GM21360 (cell line): Measurements from ENCODE around the gene SYT4.
"Not testable (repeated sequence)": the region's sequence is repeated elsewhere in the genome, so short reads cannot be mapped to it uniquely, and the experiment has no call there.

ENCODE experiments used
- ATAC-seq: cut with Tn5 transposase; IDR thresholded peaks from one replicate; pipeline ENCODE4 v1.9.1; 2021; ENCODE audit warnings: mild to moderate bottlenecking, moderate library complexity; ENCODE audit not compliant: unreplicated experiment

Gene SYT4

GRCh38 chr18:43277164-43277600 lies at the start of gene SYT4:
SYT4 (minus strand) TSS chr18:43277490; CDS start chr18:43277281, 209 bp downstream.
- ATAC-seq, result no peak

GRCh38 chr18:43322132-43322531 lies 44.8 kb upstream of the SYT4 start:
- ATAC-seq, result no peak

GRCh38 chr18:43314941-43315340 lies 37.7 kb upstream of the SYT4 start:
- no peak for ATAC-seq

- ATAC-seq, result no peak
These were observed 35.6 kb upstream of the SYT4 start for GRCh38 chr18:43312891-43313290.

GRCh38 chr18:43310239-43310638 lies 32.9 kb upstream of the SYT4 start:
- no peak for ATAC-seq

- no peak for ATAC-seq
These were observed 26.1 kb upstream of the SYT4 start for GRCh38 chr18:43303376-43303775.

- not testable (repeated sequence) for ATAC-seq
These were observed 8.9 kb upstream of the SYT4 start for GRCh38 chr18:43286187-43286586.

- ATAC-seq, result no peak
These were observed 6.0 kb upstream of the SYT4 start for GRCh38 chr18:43283299-43283698.

- no peak for ATAC-seq
These were observed 1.9 kb upstream of the SYT4 start for GRCh38 chr18:43279015-43279744.

- ATAC-seq, result no peak
These were observed 1.1 kb upstream of the SYT4 start for GRCh38 chr18:43278355-43278754.

- ATAC-seq, result no peak
These were observed 799 bp downstream of the SYT4 start for GRCh38 chr18:43276491-43276890.

- ATAC-seq, result no peak
These were observed 1.7 kb downstream of the SYT4 start for GRCh38 chr18:43275546-43275945.

- no peak for ATAC-seq
These were observed 2.8 kb downstream of the SYT4 start for GRCh38 chr18:43274526-43274925.

- ATAC-seq, result peak; percentile 64
These were observed 5.5 kb downstream of the SYT4 start for GRCh38 chr18:43271593-43272432.

- ATAC-seq, result no peak
These were observed 9.5 kb downstream of the SYT4 start for GRCh38 chr18:43267818-43268217.

GRCh38 chr18:43265465-43265864 lies 11.8 kb downstream of the SYT4 start:
- no peak for ATAC-seq

GRCh38 chr18:43248610-43249249 lies 28.6 kb downstream of the SYT4 start:
- no peak for ATAC-seq

- no peak for ATAC-seq
These were observed 29.3 kb downstream of the SYT4 start for GRCh38 chr18:43247944-43248343.

- ATAC-seq, result no peak
These were observed 38.9 kb downstream of the SYT4 start for GRCh38 chr18:43238429-43238828.

- no peak for ATAC-seq
These were observed 40.4 kb downstream of the SYT4 start for GRCh38 chr18:43236921-43237320.

GRCh38 chr18:43234889-43235288 lies 42.4 kb downstream of the SYT4 start:
- no peak for ATAC-seq

- ATAC-seq, result no peak
These were observed 54.8 kb downstream of the SYT4 start for GRCh38 chr18:43222501-43222900.
